Ishikawa (cell line): ENCODE results near the gene CDH13.

Experiments used
- CEBPB ChIP-seq: IDR thresholded peaks from 2 replicates; pipeline ENCODE4 v1.6.1; 2012
- CREB1 ChIP-seq: IDR thresholded peaks from 2 replicates; pipeline ENCODE4 v1.6.1; 2012; ENCODE audit warnings: low read depth
- EGR1 ChIP-seq: IDR thresholded peaks from 2 replicates; pipeline ENCODE4 v1.6.1; 2012
- EP300 ChIP-seq: IDR thresholded peaks from 2 replicates; pipeline ENCODE4 v1.6.1; 2012; ENCODE audit warnings: borderline replicate concordance
- FOXM1 ChIP-seq: IDR thresholded peaks from 2 replicates; pipeline ENCODE4 v1.6.1; 2012; ENCODE audit warnings: low read depth, borderline replicate concordance
- MAX ChIP-seq: IDR thresholded peaks from 2 replicates; pipeline ENCODE4 v1.6.1; 2012
- NFIC ChIP-seq: IDR thresholded peaks from 2 replicates; pipeline ENCODE4 v1.6.1; 2012
- RAD21 ChIP-seq: IDR thresholded peaks from 2 replicates; pipeline ENCODE4 v1.6.1; 2012; ENCODE audit warnings: low read depth
- REST ChIP-seq: IDR thresholded peaks from 2 replicates; pipeline ENCODE4 v1.6.1; 2012; ENCODE audit warnings: low read depth, mild to moderate bottlenecking
- TAF1 ChIP-seq: IDR thresholded peaks from 2 replicates; pipeline ENCODE4 v1.6.1; 2012; ENCODE audit warnings: low read depth, mild to moderate bottlenecking
- TCF12 ChIP-seq: IDR thresholded peaks from 2 replicates; pipeline ENCODE4 v1.6.1; 2012; ENCODE audit warnings: low read depth
- TEAD4 ChIP-seq: IDR thresholded peaks from 2 replicates; pipeline ENCODE4 v1.6.1; 2012
- USF1 ChIP-seq: IDR thresholded peaks from 2 replicates; pipeline ENCODE4 v1.6.1; 2012
- YY1 ChIP-seq: IDR thresholded peaks from 2 replicates; pipeline ENCODE4 v1.6.1; 2012; ENCODE audit warnings: low read depth
- ZBTB7A ChIP-seq: IDR thresholded peaks from 2 replicates; pipeline ENCODE4 v1.6.1; 2012; ENCODE audit warnings: low read depth

Gene CDH13

GRCh38 chr16:83269048-83269447 is 642.3 kb downstream of the CDH13 start:
- no peak for TF ChIP-seq ZBTB7A
- TF ChIP-seq CREB1: no peak
- TF ChIP-seq REST: no peak
- TF ChIP-seq TEAD4: no peak

- TF ChIP-seq TCF12 (no peak), ZBTB7A (no peak), EP300 (no peak), YY1 (no peak), TEAD4 (no peak), CEBPB (no peak), RAD21 (no peak)
Observed at GRCh38 chr16:83269541-83269940, 642.8 kb downstream of the CDH13 start.

GRCh38 chr16:83270061-83270460 is 643.3 kb downstream of the CDH13 start:
- no peak for TF ChIP-seq EGR1
- TF ChIP-seq TEAD4: no peak
- no peak for TF ChIP-seq YY1
- TF ChIP-seq USF1: no peak
- no peak for TF ChIP-seq CEBPB
- TF ChIP-seq TCF12: no peak
- no peak for TF ChIP-seq TAF1
- TF ChIP-seq ZBTB7A: no peak
- TF ChIP-seq FOXM1: no peak
- TF ChIP-seq CREB1: no peak
- TF ChIP-seq RAD21: no peak
- TF ChIP-seq MAX: no peak
- no peak for TF ChIP-seq NFIC
- TF ChIP-seq REST: no peak
- TF ChIP-seq EP300: no peak

- TF ChIP-seq MAX: no peak
- no peak for TF ChIP-seq REST
- no peak for TF ChIP-seq RAD21
- TF ChIP-seq TEAD4: no peak
- no peak for TF ChIP-seq EP300
- TF ChIP-seq CEBPB: no peak
- TF ChIP-seq YY1: no peak
- TF ChIP-seq NFIC: no peak
- no peak for TF ChIP-seq TCF12
- TF ChIP-seq TAF1: no peak
- TF ChIP-seq EGR1: no peak
- TF ChIP-seq ZBTB7A: no peak
- TF ChIP-seq USF1: no peak
- no peak for TF ChIP-seq FOXM1
- no peak for TF ChIP-seq CREB1
Observed at GRCh38 chr16:83270640-83271039, 643.9 kb downstream of the CDH13 start.

GRCh38 chr16:83271123-83271522 is 644.4 kb downstream of the CDH13 start:
- no peak for TF ChIP-seq TEAD4
- TF ChIP-seq MAX: no peak
- no peak for TF ChIP-seq TAF1
- TF ChIP-seq RAD21: no peak
- no peak for TF ChIP-seq TCF12
